Tibial nerve (tissue), 4 donors: Measurements from ENCODE around the gene GNAL. TPM values are rescaled to one million over a fixed set of nuclear protein-coding genes. Genes with fewer than 3 reads are reported as not detected.

Source experiments
- DNase-seq, 2 donors: peaks; one replicate each; pipeline ENCODE4 v3.0.0-alpha.2; 2019; ENCODE audit warnings: low spot score in 2 of 2
- H3K27ac ChIP-seq, 4 donors: fragments of 200-600 bp; sonication (generic) in 3 of 4; one replicate each; pipeline ENCODE4 v1.5.1; 2017 to 2019; ENCODE audit warnings: mild to moderate bottlenecking in 1 of 4
- H3K27me3 ChIP-seq, 2 donors: fragments of 200-600 bp; sonication (generic) in 1 of 2; one replicate each; pipeline versions ENCODE4 v1.5.1 to v1.6.0; 2017 to 2019
- H3K36me3 ChIP-seq, 3 donors: fragments of 200-600 bp; sonication (generic); one replicate each; pipeline ENCODE4 v1.5.1; 2018 to 2019
- H3K4me1 ChIP-seq, 4 donors: fragments of 200-600 bp; sonication (generic) in 3 of 4; one replicate each; pipeline ENCODE4 v1.5.1; 2017 to 2019
- H3K4me3 ChIP-seq, 4 donors: fragments of 200-600 bp; sonication (generic) in 3 of 4; one replicate each; pipeline ENCODE4 v1.5.1; 2017 to 2019; ENCODE audit warnings: mild to moderate bottlenecking in 1 of 4, moderate library complexity in 1 of 4
- H3K9me3 ChIP-seq, 4 donors: fragments of 200-600 bp; sonication (generic) in 3 of 4; one replicate each; pipeline ENCODE4 v1.5.1; 2017 to 2019
- CTCF ChIP-seq, 5 experiments: fragments of 200-600 bp in 3 of 5; fragments of 450-650 bp in 2 of 5; sonication (generic) in 3 of 5; IDR thresholded peaks; one replicate each; pipeline ENCODE4 v1.5.1; 2016 to 2019; ENCODE audit warnings: antibody characterized with exemption in 5 of 5, mild to moderate bottlenecking in 3 of 5, moderate library complexity in 2 of 5
- EP300 ChIP-seq, 2 donors: sonication (generic); formaldehyde crosslinking; IDR thresholded peaks; one replicate each; pipeline ENCODE4 v1.6.1; 2017; ENCODE audit warnings: antibody characterized with exemption in 2 of 2, mild to moderate bottlenecking in 1 of 2
- POLR2A ChIP-seq, 2 donors: fragments of 450-650 bp; IDR thresholded peaks; one replicate each; pipeline ENCODE4 v1.6.1; 2017; ENCODE audit warnings: antibody characterized with exemption in 2 of 2, mild to moderate bottlenecking in 2 of 2, moderate library complexity in 2 of 2
- WGBS, 2 donors: methylation state at CpG; one replicate each; pipeline ENCODE4 v1.1.5; 2018; 5-methylcytosine and 5-hydroxymethylcytosine counted together
- total RNA-seq, 4 donors: library from RNA; depleted of rRNA; stranded (reverse); fragments of >200 nt; gene quantifications; one replicate each; pipeline ENCODE4 v1.1.0, GENCODE V29; 2016

Gene GNAL
- total RNA-seq, 4 donors from 2014 or later = 11.3 to 17.3 (median 14.4) TPM

DNA sequence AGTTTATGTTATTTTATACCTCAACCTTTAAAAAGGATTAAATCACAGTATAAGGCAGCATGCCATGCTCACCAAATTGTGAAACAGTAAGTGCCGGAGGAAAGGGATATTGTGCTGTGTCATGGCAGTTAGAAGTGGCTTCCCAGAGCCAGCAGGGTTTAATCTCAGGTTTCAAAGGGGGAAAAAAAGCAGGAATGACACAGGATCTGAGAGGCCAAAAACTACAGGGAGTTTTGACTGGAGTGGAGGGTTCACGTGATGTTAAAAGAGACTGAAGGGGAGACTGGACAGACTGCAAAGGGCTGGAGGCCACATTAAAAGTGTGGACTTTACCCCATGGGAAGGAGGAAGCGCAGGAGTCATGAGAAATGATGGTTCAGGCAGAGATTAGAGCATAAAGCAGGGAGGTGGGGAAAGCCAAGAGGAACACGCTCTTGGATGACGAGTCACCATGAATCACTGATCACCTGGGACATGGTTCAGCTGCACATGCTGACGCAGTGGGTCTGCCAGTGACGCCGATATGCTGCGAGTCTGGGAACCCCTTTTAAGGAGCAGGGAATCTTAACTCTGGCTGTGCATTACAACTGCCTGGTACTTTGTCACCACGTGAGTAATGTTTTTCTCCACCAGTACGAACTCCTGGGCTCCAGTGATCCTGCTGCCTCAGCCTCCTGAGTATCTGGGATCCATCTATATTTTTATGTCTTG is 168.3 kb downstream of the GNAL start:
- no peaks in the 10 kb centered on the region for H3K27me3 ChIP-seq
- peak in 1 of 2 donors; percentile 41 for DNase-seq
- H3K4me3 ChIP-seq = no peak overlapping the region
- peaks cover 0 to 30% (median 0%) of the 10 kb centered on the region in 3 donors for H3K36me3 ChIP-seq
- no peaks in the 10 kb centered on the region for H3K9me3 ChIP-seq
- 40 to 46% methylated on average over 11 of the region's 11 CpGs for WGBS, 2 donors
- peak overlapping the region in 3 of 4 donors; percentile 20 to 57 (median 46) for H3K27ac ChIP-seq
- TF ChIP-seq POLR2A (IDR thresholded peaks at IDR 0.05) (no peak), EP300 (IDR thresholded peaks at IDR 0.05) (peak in 1 of 2 donors; percentile 52), CTCF (IDR thresholded peaks at IDR 0.05) (no peak)
- peaks cover 0 to 28% (median 20%) of the 10 kb centered on the region in 4 donors for H3K4me1 ChIP-seq

GRCh38 chr18:11859282-11859830 is 170.3 kb downstream of the GNAL start:
- H3K4me1 ChIP-seq = peaks cover 0 to 9% (median 1%) of the 10 kb centered on the region in 4 donors
- no peaks in the 10 kb centered on the region for H3K27me3 ChIP-seq
- no peak for DNase-seq
- peaks cover 0 to 22% (median 0%) of the 10 kb centered on the region in 3 donors for H3K36me3 ChIP-seq
- TF ChIP-seq EP300 (IDR thresholded peaks at IDR 0.05) (no peak), POLR2A (IDR thresholded peaks at IDR 0.05) (no peak), CTCF (IDR thresholded peaks at IDR 0.05) (no peak)
- no peak overlapping the region for H3K4me3 ChIP-seq
- H3K9me3 ChIP-seq = no peaks in the 10 kb centered on the region
- H3K27ac ChIP-seq = no peak overlapping the region
- 92 to 93% methylated on average over 7 of the region's 7 CpGs for WGBS, 2 donors

- H3K4me1 ChIP-seq = peaks cover 0 to 9% (median 0%) of the 10 kb centered on the region in 4 donors
- 71 to 77% methylated on average over 4 of the region's 4 CpGs for WGBS, 2 donors
- no peak for TF ChIP-seq POLR2A (IDR thresholded peaks at IDR 0.05)
- TF ChIP-seq CTCF (IDR thresholded peaks at IDR 0.05) = no peak
- no peak for TF ChIP-seq EP300 (IDR thresholded peaks at IDR 0.05)
- peaks cover 0 to 18% (median 0%) of the 10 kb centered on the region in 3 donors for H3K36me3 ChIP-seq
- H3K27ac ChIP-seq = no peak overlapping the region
- no peaks in the 10 kb centered on the region for H3K9me3 ChIP-seq
- H3K27me3 ChIP-seq = no peaks in the 10 kb centered on the region
- no peak overlapping the region for H3K4me3 ChIP-seq
- no peak for DNase-seq
These were observed 170.9 kb downstream of the GNAL start for GRCh38 chr18:11859903-11860407.

DNA sequence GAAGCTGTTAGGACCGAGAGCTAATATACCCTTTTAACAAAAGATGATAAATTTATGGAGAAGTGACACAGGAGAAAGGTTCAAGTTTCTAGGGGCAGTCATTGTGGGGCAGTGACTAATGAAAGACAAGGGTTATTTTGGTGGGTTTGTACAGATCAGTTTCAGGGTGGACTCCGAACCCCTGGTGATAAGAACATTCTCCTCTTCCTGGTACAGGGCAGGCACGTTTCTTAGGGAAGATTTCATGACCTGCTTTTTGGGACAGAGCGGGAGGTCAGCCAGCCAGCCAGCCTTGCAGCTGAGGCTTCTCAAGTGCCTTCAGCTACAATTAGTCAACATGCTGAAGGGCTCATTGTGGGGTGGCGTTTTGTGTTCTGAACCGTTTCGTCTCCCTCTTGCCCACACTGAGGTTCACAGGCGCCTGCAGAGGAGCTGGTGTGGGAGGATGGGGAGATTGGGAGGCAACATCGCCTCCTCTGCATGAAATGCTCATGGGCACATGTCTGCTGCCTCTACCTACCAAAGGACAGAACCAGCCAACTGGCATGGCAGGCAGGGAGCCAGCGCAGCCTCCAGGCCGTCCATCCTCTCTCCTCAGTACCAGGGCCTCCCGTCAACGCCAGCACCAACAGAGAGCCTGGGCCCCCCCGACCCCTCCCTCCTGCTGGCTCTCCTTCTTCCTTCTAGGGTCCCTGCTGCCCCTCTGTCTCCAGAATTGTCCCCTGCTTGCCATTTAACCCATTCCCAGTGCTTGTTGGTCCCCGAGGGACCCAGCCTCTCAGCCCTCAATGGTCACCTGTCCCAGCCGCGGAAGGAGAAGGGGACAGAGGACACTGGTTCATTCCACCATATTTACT is 171.8 kb downstream of the GNAL start:
- 89 to 93% methylated on average over 17 of the region's 17 CpGs for WGBS, 2 donors
- Histone ChIP-seq H3K4me3 (no peak overlapping the region), H3K4me1 (peaks cover 0 to 9% (median 0%) of the 10 kb centered on the region in 4 donors), H3K27me3 (no peaks in the 10 kb centered on the region), H3K9me3 (no peaks in the 10 kb centered on the region), H3K36me3 (peaks cover 0 to 13% (median 0%) of the 10 kb centered on the region in 3 donors), H3K27ac (no peak overlapping the region)
- DNase-seq = no peak
- TF ChIP-seq CTCF (IDR thresholded peaks at IDR 0.05) = no peak
